ENCODE results near the gene PI16. TPM values are rescaled to one million over a fixed set of nuclear protein-coding genes. Genes with fewer than 3 reads are reported as not detected.
"Not testable (repeated sequence)": the region's sequence is repeated elsewhere in the genome, so short reads cannot be mapped to it uniquely, and the experiment has no call there.

The PI16 gene
- total RNA-seq, 2 donors from 2014 or later, result 7.9 to 18.0 TPM

DNA sequence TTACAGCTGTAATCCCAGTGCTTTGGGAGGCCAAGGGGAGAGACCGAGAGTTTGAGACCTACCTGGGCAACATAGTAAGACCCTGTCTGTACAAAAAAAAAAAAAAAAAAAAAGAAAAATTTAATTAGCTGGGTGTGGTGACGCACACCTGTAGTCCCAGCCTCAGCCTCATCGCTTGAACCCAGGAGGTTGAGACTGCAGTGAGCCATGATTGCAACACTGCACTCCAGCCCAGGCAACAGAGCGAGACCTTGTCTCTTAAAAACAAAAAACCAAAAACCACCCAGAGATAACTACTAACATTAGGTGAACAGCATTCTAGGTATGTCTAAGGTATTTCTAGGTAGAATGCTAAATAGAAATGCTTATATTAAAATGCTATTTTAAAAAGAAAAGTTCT is 21.0 kb upstream of the PI16 start:
- 96% methylated on average over 4 of the region's 4 CpGs for WGBS
- no peak overlapping the region for H3K27ac ChIP-seq
- no peak overlapping the region for H3K4me3 ChIP-seq
- TF ChIP-seq, protein P1, sequence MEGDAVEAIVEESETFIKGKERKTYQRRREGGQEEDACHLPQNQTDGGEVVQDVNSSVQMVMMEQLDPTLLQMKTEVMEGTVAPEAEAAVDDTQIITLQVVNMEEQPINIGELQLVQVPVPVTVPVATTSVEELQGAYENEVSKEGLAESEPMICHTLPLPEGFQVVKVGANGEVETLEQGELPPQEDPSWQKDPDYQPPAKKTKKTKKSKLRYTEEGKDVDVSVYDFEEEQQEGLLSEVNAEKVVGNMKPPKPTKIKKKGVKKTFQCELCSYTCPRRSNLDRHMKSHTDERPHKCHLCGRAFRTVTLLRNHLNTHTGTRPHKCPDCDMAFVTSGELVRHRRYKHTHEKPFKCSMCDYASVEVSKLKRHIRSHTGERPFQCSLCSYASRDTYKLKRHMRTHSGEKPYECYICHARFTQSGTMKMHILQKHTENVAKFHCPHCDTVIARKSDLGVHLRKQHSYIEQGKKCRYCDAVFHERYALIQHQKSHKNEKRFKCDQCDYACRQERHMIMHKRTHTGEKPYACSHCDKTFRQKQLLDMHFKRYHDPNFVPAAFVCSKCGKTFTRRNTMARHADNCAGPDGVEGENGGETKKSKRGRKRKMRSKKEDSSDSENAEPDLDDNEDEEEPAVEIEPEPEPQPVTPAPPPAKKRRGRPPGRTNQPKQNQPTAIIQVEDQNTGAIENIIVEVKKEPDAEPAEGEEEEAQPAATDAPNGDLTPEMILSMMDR (IDR thresholded peaks at IDR 0.05), result no peak
- TF ChIP-seq POLR2A (IDR thresholded peaks at IDR 0.05), result no peak
- DNase-seq (ENCODE audit: low spot score), result no peak
- H3K4me1 ChIP-seq (replicated peaks), result no peaks in the 10 kb centered on the region
- H3K9me3 ChIP-seq, result no peaks in the 10 kb centered on the region
- intact Hi-C loops (cut with DNase I), result no loop called here
- no peaks in the 10 kb centered on the region for H3K27me3 ChIP-seq (replicated peaks; ENCODE audit: insufficient read depth)
- H3K36me3 ChIP-seq, result no peaks in the 10 kb centered on the region

DNA sequence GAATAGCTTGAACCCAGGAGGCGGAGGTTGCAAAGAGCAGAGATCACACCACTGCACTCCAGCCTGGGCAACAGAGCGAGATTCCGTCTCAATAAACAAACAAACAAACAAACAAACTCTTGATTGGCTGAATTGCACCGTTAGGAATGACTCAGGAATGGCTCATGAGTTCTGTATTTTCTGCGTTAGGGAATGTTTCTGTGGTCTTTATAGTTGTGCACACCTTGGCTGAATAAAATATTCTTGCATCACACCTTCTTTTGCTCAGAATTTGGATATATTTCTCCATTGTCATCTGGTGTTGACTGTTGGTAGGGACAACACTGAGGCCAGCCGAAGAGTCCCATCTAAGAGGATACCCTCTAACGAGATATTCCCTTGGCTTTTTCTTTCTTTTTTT is 19.6 kb upstream of the PI16 start:
- intact Hi-C loops (cut with DNase I), result no loop called here
- no peak for DNase-seq (ENCODE audit: low spot score)
- TF ChIP-seq POLR2A (IDR thresholded peaks at IDR 0.05), result no peak
- TF ChIP-seq, protein P1 (IDR thresholded peaks at IDR 0.05), result no peak
- no peak for TF ChIP-seq POLR2AphosphoS5 (IDR thresholded peaks at IDR 0.05)
- H3K27me3 ChIP-seq (replicated peaks; ENCODE audit: insufficient read depth), result no peaks in the 10 kb centered on the region
- 88% methylated on average over 7 of the region's 7 CpGs for WGBS
- no peak overlapping the region for H3K27ac ChIP-seq
- H3K4me3 ChIP-seq, result no peak overlapping the region
- no peaks in the 10 kb centered on the region for H3K9me3 ChIP-seq
- no peaks in the 10 kb centered on the region for H3K4me1 ChIP-seq (replicated peaks)
- no peaks in the 10 kb centered on the region for H3K36me3 ChIP-seq

DNA sequence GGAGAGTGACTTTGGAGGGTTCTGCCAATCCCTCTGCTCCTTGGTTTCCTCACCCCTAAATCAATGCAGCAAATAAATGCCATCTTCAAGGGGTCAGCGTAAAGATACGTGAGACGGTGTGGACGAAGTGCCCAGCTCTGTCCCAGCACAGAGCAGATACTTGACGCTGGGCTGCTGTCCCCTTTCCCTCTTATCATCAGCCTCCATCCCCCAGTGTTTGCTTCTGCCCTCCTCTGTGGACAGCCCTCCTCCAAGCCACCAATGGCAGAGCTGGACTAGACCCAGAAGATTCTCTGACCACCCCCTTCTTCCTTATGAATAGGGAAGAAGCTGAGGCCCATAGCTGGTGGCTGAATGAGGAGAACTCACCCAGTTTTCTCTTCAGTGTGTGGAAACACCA is 17.7 kb upstream of the PI16 start:
- Histone ChIP-seq H3K27ac (no peak overlapping the region), H3K4me3 (no peak overlapping the region), H3K27me3 (replicated peaks; ENCODE audit: insufficient read depth) (no peaks in the 10 kb centered on the region), H3K36me3 (no peaks in the 10 kb centered on the region), H3K9me3 (no peaks in the 10 kb centered on the region), H3K4me1 (replicated peaks) (no peaks in the 10 kb centered on the region)
- 97% methylated on average over 5 of the region's 5 CpGs for WGBS
- no peak for TF ChIP-seq POLR2AphosphoS5 (IDR thresholded peaks at IDR 0.05)
- TF ChIP-seq POLR2A (IDR thresholded peaks at IDR 0.05), result no peak
- TF ChIP-seq, protein P1 (IDR thresholded peaks at IDR 0.05), result no peak
- no peak for DNase-seq (ENCODE audit: low spot score)
- intact Hi-C loops (cut with DNase I), result no loop called here

DNA sequence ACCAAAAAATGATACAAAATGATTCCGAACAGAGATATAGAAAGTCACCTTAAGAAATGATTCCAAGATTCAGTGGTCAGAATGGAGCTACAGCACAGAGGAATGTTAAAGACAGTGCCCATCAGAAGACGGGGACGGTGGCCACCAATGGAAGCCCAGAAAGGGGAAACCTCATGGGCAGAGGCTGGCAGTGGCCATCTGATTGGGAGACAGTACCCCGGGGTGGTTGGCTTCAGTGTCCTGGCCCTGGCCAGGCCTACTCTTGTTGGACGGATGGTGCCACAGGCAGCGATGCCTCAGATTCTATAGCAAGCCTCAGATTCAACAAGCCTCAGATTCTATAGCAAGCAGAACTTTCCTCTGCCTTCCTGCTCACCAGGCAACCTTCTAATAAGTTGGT is 16.6 kb upstream of the PI16 start:
- Histone ChIP-seq H3K9me3 (no peaks in the 10 kb centered on the region), H3K36me3 (no peaks in the 10 kb centered on the region), H3K4me3 (no peak overlapping the region), H3K27me3 (replicated peaks; ENCODE audit: insufficient read depth) (no peaks in the 10 kb centered on the region), H3K4me1 (replicated peaks) (no peaks in the 10 kb centered on the region), H3K27ac (no peak overlapping the region)
- WGBS, result 97% methylated on average over 6 of the region's 6 CpGs
- no peak for DNase-seq (ENCODE audit: low spot score)
- intact Hi-C loops (cut with DNase I), result no loop called here
- TF ChIP-seq, protein P1 (IDR thresholded peaks at IDR 0.05), result no peak
- TF ChIP-seq POLR2AphosphoS5 (IDR thresholded peaks at IDR 0.05), result no peak
- no peak for TF ChIP-seq POLR2A (IDR thresholded peaks at IDR 0.05)

DNA sequence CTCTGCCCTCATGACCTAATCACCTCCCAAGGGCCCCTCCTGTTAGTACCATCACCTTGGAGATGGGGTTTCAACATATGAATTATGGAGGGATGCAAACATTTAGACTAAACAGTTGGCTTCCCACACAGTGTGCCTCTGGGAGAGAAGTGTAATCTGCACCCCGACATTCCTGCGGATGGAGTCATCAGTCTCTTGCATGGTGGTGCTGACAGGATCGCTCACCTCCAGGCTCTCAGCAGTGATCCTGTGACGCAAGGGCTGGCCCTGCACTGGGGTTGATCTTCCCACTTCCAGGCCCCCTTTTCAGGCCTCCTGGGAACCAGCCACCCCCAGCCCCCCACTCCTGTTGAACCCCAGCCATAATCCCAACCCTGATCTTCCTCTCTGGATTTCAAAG is 16.0 kb upstream of the PI16 start:
- no peak overlapping the region for H3K27ac ChIP-seq
- no peaks in the 10 kb centered on the region for H3K9me3 ChIP-seq
- intact Hi-C loops (cut with DNase I), result no loop called here
- H3K4me1 ChIP-seq (replicated peaks), result no peaks in the 10 kb centered on the region
- 98% methylated on average over 4 of the region's 4 CpGs for WGBS
- TF ChIP-seq POLR2A (IDR thresholded peaks at IDR 0.05) (no peak), POLR2AphosphoS5 (IDR thresholded peaks at IDR 0.05) (no peak)
- TF ChIP-seq, protein P1 (IDR thresholded peaks at IDR 0.05), result no peak
- no peaks in the 10 kb centered on the region for H3K36me3 ChIP-seq
- H3K4me3 ChIP-seq, result no peak overlapping the region
- no peak for DNase-seq (ENCODE audit: low spot score)
- H3K27me3 ChIP-seq (replicated peaks; ENCODE audit: insufficient read depth), result no peaks in the 10 kb centered on the region

DNA sequence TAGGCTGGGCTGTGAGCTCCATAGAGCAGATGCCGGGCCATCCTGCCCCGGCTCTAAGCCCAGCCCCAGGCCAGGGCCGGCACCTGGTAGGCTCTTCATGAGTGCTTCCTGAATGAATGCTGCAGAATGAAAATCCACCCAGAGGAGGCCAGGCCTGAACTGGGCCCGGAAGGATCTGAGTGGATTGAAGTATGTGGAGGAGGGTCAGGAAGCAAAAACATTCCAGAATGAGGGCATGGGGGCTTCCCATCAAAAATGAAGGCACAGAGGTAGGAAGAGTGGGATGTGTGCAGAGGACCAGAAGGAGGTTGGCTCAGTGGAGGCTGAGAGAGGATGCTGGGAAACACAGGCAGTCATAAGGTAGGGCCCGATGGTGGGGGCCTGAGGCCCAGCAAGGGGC is 15.5 kb upstream of the PI16 start:
- H3K36me3 ChIP-seq; H3K27me3 ChIP-seq (replicated peaks; ENCODE audit: insufficient read depth); H3K4me3 ChIP-seq; H3K9me3 ChIP-seq; intact Hi-C loops (cut with DNase I); DNase-seq (ENCODE audit: low spot score); H3K4me1 ChIP-seq (replicated peaks); H3K27ac ChIP-seq: not testable (repeated sequence)
- 95% methylated on average over 5 of the region's 5 CpGs for WGBS
